Loucy (cell line): ENCODE data around the gene MTNR1B.

ENCODE experiments used
- H2AFZ ChIP-seq: fragments of 200-600 bp; sonication (generic); 2 replicates; pipeline ENCODE4 v1.6.0; 2016; ENCODE audit warnings: antibody characterized with exemption, mild to moderate bottlenecking, low read length, moderate library complexity
- H3F3A ChIP-seq: fragments of 200-600 bp; 2 replicates; pipeline ENCODE4 v1.6.0; 2016; ENCODE audit warnings: antibody characterized with exemption, low read depth, mild to moderate bottlenecking
- H3K27me3 ChIP-seq: fragments of 200-600 bp; sonication (generic); 2 replicates; pipeline ENCODE4 v1.6.1; 2014; ENCODE audit warnings: low read length, mild to moderate bottlenecking; ENCODE audit not compliant: insufficient read depth, poor library complexity, severe bottlenecking
- H3K36me3 ChIP-seq: fragments of 200-600 bp; sonication (generic); 2 replicates; pipeline ENCODE4 v1.6.1; 2016; ENCODE audit warnings: low read length; ENCODE audit not compliant: insufficient read depth
- H3K4me1 ChIP-seq: fragments of 200-600 bp; sonication (generic); 2 replicates; pipeline ENCODE4 v1.5.1; 2014; ENCODE audit warnings: low read length, mild to moderate bottlenecking; ENCODE audit not compliant: insufficient read depth, poor library complexity, severe bottlenecking
- H3K4me2 ChIP-seq: fragments of 200-600 bp; sonication (generic); 2 replicates; pipeline ENCODE4 v1.6.0; 2014; ENCODE audit warnings: antibody characterized with exemption, low read length, low read depth, mild to moderate bottlenecking; ENCODE audit not compliant: poor library complexity, severe bottlenecking
- H3K4me3 ChIP-seq: fragments of 200-600 bp; sonication (generic); 2 replicates; pipeline ENCODE4 v1.5.1; 2014; ENCODE audit warnings: low read length, mild to moderate bottlenecking, mixed read lengths; ENCODE audit not compliant: poor library complexity, severe bottlenecking
- H3K79me2 ChIP-seq: fragments of 200-600 bp; sonication (generic); 2 replicates; pipeline ENCODE4 v1.6.1; 2014; ENCODE audit warnings: low read length; ENCODE audit not compliant: insufficient read depth
- H3K9ac ChIP-seq: fragments of 200-600 bp; sonication (generic); 2 replicates; pipeline ENCODE4 v1.6.0; 2014; ENCODE audit warnings: mild to moderate bottlenecking, low read depth, low read length, moderate library complexity; ENCODE audit not compliant: poor library complexity, severe bottlenecking
- H3K9me2 ChIP-seq: fragments of 200-600 bp; sonication (generic); replicated peaks from 2 replicates; pipeline ENCODE4 v1.6.1; 2016; ENCODE audit warnings: low read depth, low read length, mixed read lengths
- H3K9me3 ChIP-seq: fragments of 200-600 bp; sonication (generic); 2 replicates; pipeline ENCODE4 v1.6.1; 2014; ENCODE audit warnings: mild to moderate bottlenecking, antibody characterized with exemption, low read length, low read depth; ENCODE audit not compliant: insufficient read depth
- H4K20me1 ChIP-seq: fragments of 200-600 bp; sonication (generic); 2 replicates; pipeline ENCODE4 v1.6.0; 2014; ENCODE audit warnings: antibody characterized with exemption, low read length, mild to moderate bottlenecking; ENCODE audit not compliant: insufficient read depth, poor library complexity, severe bottlenecking
- CTCF ChIP-seq: fragments of 200-600 bp; sonication (generic); conservative IDR thresholded peaks from 2 replicates; pipeline ENCODE4 v1.5.1; 2014; ENCODE audit warnings: mild to moderate bottlenecking, antibody characterized with exemption, low read length
- EZH2phosphoT487 ChIP-seq: fragments of 200-600 bp; IDR thresholded peaks from 2 replicates; pipeline ENCODE4 v1.6.1; 2018; ENCODE audit warnings: antibody characterized with exemption, mild to moderate bottlenecking, moderate library complexity, borderline replicate concordance

Gene MTNR1B

GRCh38 chr11:92972248-92972647 is 2.8 kb downstream of the MTNR1B start:
- Histone ChIP-seq H4K20me1 (no peaks in the 10 kb centered on the region), H3K9me3 (no peaks in the 10 kb centered on the region), H3K27me3 (no peaks in the 10 kb centered on the region), H3K36me3 (no peaks in the 10 kb centered on the region), H3K4me2 (no peak overlapping the region), H3K9me2 (no peaks in the 10 kb centered on the region), H3K4me1 (no peaks in the 10 kb centered on the region), H3K4me3 (no peak overlapping the region), H3F3A (no peaks in the 10 kb centered on the region), H2AFZ (no peak overlapping the region), H3K9ac (no peak overlapping the region), H3K79me2 (no peaks in the 10 kb centered on the region)
- no peak for TF ChIP-seq CTCF
- TF ChIP-seq EZH2phosphoT487: no peak

- Histone ChIP-seq H3F3A (no peaks in the 10 kb centered on the region), H3K9me2 (no peaks in the 10 kb centered on the region), H3K9ac (no peak overlapping the region), H3K27me3 (no peaks in the 10 kb centered on the region), H3K36me3 (no peaks in the 10 kb centered on the region), H3K4me2 (no peak overlapping the region), H3K4me3 (no peak overlapping the region), H3K9me3 (no peaks in the 10 kb centered on the region), H2AFZ (no peak overlapping the region), H3K4me1 (no peaks in the 10 kb centered on the region), H3K79me2 (no peaks in the 10 kb centered on the region), H4K20me1 (no peaks in the 10 kb centered on the region)
- TF ChIP-seq CTCF: no peak
- no peak for TF ChIP-seq EZH2phosphoT487
Measured at GRCh38 chr11:92975285-92975684, 5.8 kb downstream of the MTNR1B start.

GRCh38 chr11:92976681-92977080 is 7.2 kb downstream of the MTNR1B start:
- H3K27me3 ChIP-seq: no peaks in the 10 kb centered on the region
- H2AFZ ChIP-seq: no peak overlapping the region
- H3K9ac ChIP-seq: no peak overlapping the region
- H3K9me3 ChIP-seq: no peaks in the 10 kb centered on the region
- TF ChIP-seq CTCF: no peak
- no peak for TF ChIP-seq EZH2phosphoT487
- H3K36me3 ChIP-seq: no peaks in the 10 kb centered on the region
- no peak overlapping the region for H3K4me2 ChIP-seq
- H3K4me3 ChIP-seq: no peak overlapping the region
- no peaks in the 10 kb centered on the region for H3K9me2 ChIP-seq
- H3F3A ChIP-seq: no peaks in the 10 kb centered on the region
- no peaks in the 10 kb centered on the region for H3K79me2 ChIP-seq
- H3K4me1 ChIP-seq: no peaks in the 10 kb centered on the region
- H4K20me1 ChIP-seq: no peaks in the 10 kb centered on the region
